GM21825 (cell line): ENCODE data around the gene COL25A1.
"Not testable (repeated sequence)": the region's sequence is repeated elsewhere in the genome, so short reads cannot be mapped to it uniquely, and the experiment has no call there.

Experiments
- ATAC-seq: cut with Tn5 transposase; IDR thresholded peaks from one replicate; pipeline ENCODE4 v1.9.1; 2021; ENCODE audit warnings: mild to moderate bottlenecking, moderate library complexity; ENCODE audit not compliant: unreplicated experiment

The COL25A1 gene

GRCh38 chr4:109131559-109131958, 170.9 kb downstream of the COL25A1 start:
- no peak for ATAC-seq

GRCh38 chr4:109128589-109128988, 173.9 kb downstream of the COL25A1 start:
- no peak for ATAC-seq

- ATAC-seq = no peak
Observed at GRCh38 chr4:109127866-109128265, 174.6 kb downstream of the COL25A1 start.

GRCh38 chr4:109126856-109127255, 175.6 kb downstream of the COL25A1 start:
- no peak for ATAC-seq

- no peak for ATAC-seq
Observed at GRCh38 chr4:109125084-109125483, 177.4 kb downstream of the COL25A1 start.

- ATAC-seq = no peak
Observed at GRCh38 chr4:109123951-109124350, 178.5 kb downstream of the COL25A1 start.

GRCh38 chr4:109121561-109121960, 180.9 kb downstream of the COL25A1 start:
- ATAC-seq = no peak

- ATAC-seq = no peak
Observed at GRCh38 chr4:109119852-109120251, 182.6 kb downstream of the COL25A1 start.

- ATAC-seq = no peak
Observed at GRCh38 chr4:109118635-109119034, 183.8 kb downstream of the COL25A1 start.

- ATAC-seq = no peak
Observed at GRCh38 chr4:109114501-109114900, 188.0 kb downstream of the COL25A1 start.

- no peak for ATAC-seq
Observed at GRCh38 chr4:109113521-109113920, 188.9 kb downstream of the COL25A1 start.

- no peak for ATAC-seq
Observed at GRCh38 chr4:109111031-109111430, 191.4 kb downstream of the COL25A1 start.

GRCh38 chr4:109108215-109108614, 194.2 kb downstream of the COL25A1 start:
- ATAC-seq = not testable (repeated sequence)

- ATAC-seq = no peak
Observed at GRCh38 chr4:109094056-109094455, 208.4 kb downstream of the COL25A1 start.

- no peak for ATAC-seq
Observed at GRCh38 chr4:109091727-109092409, 210.6 kb downstream of the COL25A1 start.

- ATAC-seq = no peak
Observed at GRCh38 chr4:109083911-109084310, 218.5 kb downstream of the COL25A1 start.

GRCh38 chr4:109079731-109080130, 222.7 kb downstream of the COL25A1 start:
- ATAC-seq = no peak

- no peak for ATAC-seq
Observed at GRCh38 chr4:109079201-109079600, 223.3 kb downstream of the COL25A1 start.

GRCh38 chr4:109078724-109079123, 223.7 kb downstream of the COL25A1 start:
- no peak for ATAC-seq

GRCh38 chr4:109077505-109077904, 225.0 kb downstream of the COL25A1 start:
- ATAC-seq = no peak

- ATAC-seq = not testable (repeated sequence)
Observed at GRCh38 chr4:109076709-109077108, 225.7 kb downstream of the COL25A1 start.

- no peak for ATAC-seq
Observed at GRCh38 chr4:109075621-109076020, 226.8 kb downstream of the COL25A1 start.

- no peak for ATAC-seq
Observed at GRCh38 chr4:109072595-109072994, 229.9 kb downstream of the COL25A1 start.
